Fibroblast of villous mesenchyme (primary cell): ENCODE results near the gene STAT4. TPM values are rescaled to one million over a fixed set of nuclear protein-coding genes. Genes with fewer than 3 reads are reported as not detected.

ENCODE experiments used
- DNase-seq: peaks from one replicate; pipeline ENCODE4 v3.0.0-alpha.2; 2010; ENCODE audit warnings: low read depth
- H3K4me3 ChIP-seq: 2 replicates; pipeline ENCODE4 v1.5.1; 2011; ENCODE audit warnings: low read depth, mild to moderate bottlenecking, low read length
- CTCF ChIP-seq: IDR thresholded peaks from 2 replicates; pipeline ENCODE4 v1.5.1; 2012; ENCODE audit warnings: low read depth, mild to moderate bottlenecking, low read length; ENCODE audit not compliant: insufficient read depth
- total RNA-seq: library from RNA; depleted of rRNA; stranded (reverse); fragments of >200 nt; gene quantifications from 2 replicates; pipeline ENCODE4 v1.2.3, GENCODE V29; 2012

The STAT4 gene
- total RNA-seq, 1 donor = 2.6 TPM

GRCh38 chr2:191078165-191078867 is 72.5 kb downstream of the STAT4 start:
- H3K4me3 ChIP-seq = no peak overlapping the region
- DNase-seq = peak; percentile 1
- TF ChIP-seq CTCF = no peak

GRCh38 chr2:191070276-191070675 is 80.5 kb downstream of the STAT4 start:
- H3K4me3 ChIP-seq = no peak overlapping the region
- TF ChIP-seq CTCF = no peak
- no peak for DNase-seq

- H3K4me3 ChIP-seq = no peak overlapping the region
- DNase-seq = no peak
- no peak for TF ChIP-seq CTCF
Observed at GRCh38 chr2:191069606-191070005, 81.2 kb downstream of the STAT4 start.

- DNase-seq = no peak
- TF ChIP-seq CTCF = no peak
- H3K4me3 ChIP-seq = no peak overlapping the region
Observed at GRCh38 chr2:191066919-191067233, 83.9 kb downstream of the STAT4 start.

- no peak for TF ChIP-seq CTCF
- H3K4me3 ChIP-seq = no peak overlapping the region
- no peak for DNase-seq
Observed at GRCh38 chr2:191066197-191066918, 84.4 kb downstream of the STAT4 start.

GRCh38 chr2:191065785-191066184 is 85.0 kb downstream of the STAT4 start:
- no peak for DNase-seq
- no peak overlapping the region for H3K4me3 ChIP-seq
- TF ChIP-seq CTCF = no peak
